ENCODE results near the gene ELP4.
"Not testable (repeated sequence)": the region's sequence is repeated elsewhere in the genome, so short reads cannot be mapped to it uniquely, and the experiment has no call there.

The ELP4 gene

DNA sequence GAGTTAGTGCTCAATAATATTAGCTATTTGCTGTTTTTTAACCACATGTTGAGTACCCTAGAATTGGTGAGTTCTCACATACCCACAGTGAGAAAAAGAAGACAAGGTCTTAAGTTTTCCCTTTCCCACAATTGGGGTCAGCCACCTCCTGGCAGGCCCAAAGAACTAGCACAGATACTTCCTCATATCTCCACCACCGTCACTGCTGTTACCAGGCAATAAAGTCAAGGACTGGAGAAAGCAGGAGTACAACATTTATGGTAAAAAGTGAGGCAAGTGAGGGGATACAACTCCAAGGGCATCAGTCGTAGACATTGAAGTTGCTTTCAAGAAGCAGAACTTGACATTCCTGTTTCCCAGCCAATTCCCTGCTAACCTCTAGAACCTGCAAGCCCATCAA is 19.6 kb downstream of the ELP4 start:
- Histone ChIP-seq H3K36me3 (peaks cover 0 to 23% (median 3%) of the 10 kb centered on the region in 11 experiments; a peak in 10 of 22 replicates), H3K27me3 (no peaks in the 10 kb centered on the region), H3K4me1 (no peaks in the 10 kb centered on the region), H3K9me3 (replicated peaks in 1 of 11) (peaks cover 0 to 7% (median 0%) of the 10 kb centered on the region in 11 experiments; a peak in 2 of 22 replicates), H4K20me1 (no peaks in the 10 kb centered on the region), H3K9ac (no peak overlapping the region), H3K4me3 (no peak overlapping the region), H3K27ac (no peak overlapping the region), H3K4me2 (no peak overlapping the region)
- TF ChIP-seq Cebpa-rat (IDR thresholded peaks at IDR 0.05): no peak

DNA sequence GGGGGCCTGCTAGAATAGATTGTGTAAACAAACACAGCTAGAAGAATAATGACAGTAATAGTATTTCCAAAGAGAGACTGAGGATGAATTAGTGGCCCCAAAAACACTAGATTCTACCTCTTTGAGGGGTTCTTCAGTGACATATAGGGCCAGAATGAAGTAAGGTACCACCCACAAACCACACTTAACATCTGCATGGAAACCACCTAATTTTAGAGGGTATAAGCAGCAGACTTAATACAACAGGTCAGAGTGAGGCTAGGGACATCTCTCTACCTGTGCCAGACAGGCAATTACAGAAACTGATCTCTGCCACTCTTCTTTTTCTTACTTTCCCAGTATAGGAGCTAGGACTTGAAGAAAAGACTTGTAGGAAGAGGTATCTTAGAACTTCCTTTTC is 20.1 kb downstream of the ELP4 start:
- Histone ChIP-seq H3K36me3 (peaks cover 0 to 18% (median 0%) of the 10 kb centered on the region in 11 experiments; a peak in 3 of 22 replicates), H3K27me3 (no peaks in the 10 kb centered on the region), H3K4me2 (no peak overlapping the region), H3K27ac (no peak overlapping the region), H3K4me1 (no peaks in the 10 kb centered on the region), H3K9me3 (replicated peaks in 1 of 11) (peaks cover 0 to 6% (median 0%) of the 10 kb centered on the region in 11 experiments; a peak in 2 of 22 replicates), H4K20me1 (no peaks in the 10 kb centered on the region), H3K4me3 (no peak overlapping the region), H3K9ac (no peak overlapping the region)
- TF ChIP-seq Cebpa-rat (IDR thresholded peaks at IDR 0.05): no peak

DNA sequence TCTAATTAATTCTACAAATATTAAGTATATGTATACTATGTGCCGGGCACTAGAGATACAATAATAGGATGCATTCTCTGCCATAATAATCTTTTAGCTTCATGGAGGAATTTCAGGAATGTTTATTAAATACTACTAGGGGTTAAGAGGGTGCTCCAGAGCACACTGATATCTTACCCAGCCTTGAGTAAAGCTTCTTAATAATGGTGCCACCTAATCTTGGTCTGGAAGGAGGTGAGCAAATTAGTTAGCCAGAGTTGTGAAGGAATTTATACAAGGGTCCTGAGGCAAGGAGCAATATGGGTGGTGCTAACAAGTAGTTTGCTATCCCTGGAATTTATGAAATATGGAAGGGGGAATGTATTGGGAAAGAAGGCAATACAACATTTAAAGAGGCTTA is 21.7 kb downstream of the ELP4 start:
- H3K27me3 ChIP-seq: no peaks in the 10 kb centered on the region

DNA sequence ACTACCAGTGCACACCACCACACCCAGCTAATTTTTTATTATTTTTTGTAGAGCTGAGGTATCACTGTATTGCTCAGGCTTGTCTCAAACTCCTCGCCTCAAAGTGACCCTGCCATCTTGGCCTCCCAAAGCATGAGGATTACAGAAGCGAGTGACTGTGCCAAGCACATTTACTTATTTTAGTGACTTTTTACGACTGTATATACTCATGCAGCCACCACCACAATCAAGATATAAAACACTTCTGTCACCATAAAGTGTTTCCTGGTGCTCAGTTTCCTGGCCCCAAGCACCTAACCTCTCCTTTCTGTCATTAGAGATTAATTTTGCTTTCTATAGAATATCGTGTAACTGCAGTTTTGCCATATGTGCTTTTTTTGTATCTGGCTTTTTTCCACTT is 25.9 kb downstream of the ELP4 start:
- H3K27ac ChIP-seq: no peak overlapping the region
- H3K36me3 ChIP-seq: peaks cover 0 to 26% (median 11%) of the 10 kb centered on the region in 11 experiments; a peak in 11 of 22 replicates
- H4K20me1 ChIP-seq: no peaks in the 10 kb centered on the region; a peak in 1 of 22 replicates
- H3K27me3 ChIP-seq: no peaks in the 10 kb centered on the region
- no peak overlapping the region for H3K9ac ChIP-seq
- no peak overlapping the region for H3K4me2 ChIP-seq
- peaks cover 0 to 6% (median 0%) of the 10 kb centered on the region in 11 experiments; a peak in 2 of 22 replicates for H3K9me3 ChIP-seq (replicated peaks in 1 of 11)
- no peak overlapping the region for H3K4me3 ChIP-seq
- TF ChIP-seq Cebpa-rat (IDR thresholded peaks at IDR 0.05): no peak
- no peaks in the 10 kb centered on the region for H3K4me1 ChIP-seq

More for the DNA sequence above, 21.7 kb downstream of the ELP4 start:
- Histone ChIP-seq H3K4me3 (no peak overlapping the region), H3K36me3 (peaks cover 0 to 17% (median 1%) of the 10 kb centered on the region in 11 experiments; a peak in 4 of 22 replicates), H3K9ac (no peak overlapping the region), H3K9me3 (replicated peaks in 1 of 11) (peaks cover 0 to 6% (median 0%) of the 10 kb centered on the region in 11 experiments; a peak in 2 of 22 replicates), H4K20me1 (no peaks in the 10 kb centered on the region), H3K4me2 (no peak overlapping the region), H3K4me1 (no peaks in the 10 kb centered on the region), H3K27ac (no peak overlapping the region)
- no peak for TF ChIP-seq Cebpa-rat (IDR thresholded peaks at IDR 0.05)

DNA sequence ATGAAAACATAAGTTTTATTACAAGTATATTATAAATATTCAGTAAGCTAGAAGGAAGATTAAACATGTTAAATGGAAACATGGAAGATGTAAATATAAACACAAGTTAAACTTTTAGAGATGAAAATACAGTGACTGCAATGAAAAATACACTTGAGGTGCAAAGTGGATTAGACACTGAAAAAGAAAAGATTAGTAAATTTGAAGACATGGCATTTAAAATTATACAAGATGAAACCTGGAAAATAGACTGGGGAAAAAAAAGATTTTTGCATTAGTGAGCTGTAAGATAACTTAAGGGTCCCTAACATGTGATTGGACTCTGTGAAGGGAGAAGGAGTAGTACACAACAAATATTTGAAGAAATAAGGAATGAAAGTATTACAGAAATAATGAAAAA is 33.3 kb downstream of the ELP4 start:
- no peak for TF ChIP-seq Cebpa-rat (IDR thresholded peaks at IDR 0.05)
- peaks cover 30 to 46% (median 36%) of the 10 kb centered on the region in 11 experiments for H3K36me3 ChIP-seq
- H3K27ac ChIP-seq: no peak overlapping the region
- peaks cover 18 to 22% (median 20%) of the 10 kb centered on the region in 11 experiments for H3K9me3 ChIP-seq (replicated peaks in 1 of 11)
- H3K9ac ChIP-seq: no peak overlapping the region
- H3K4me2 ChIP-seq: no peak overlapping the region
- H3K27me3 ChIP-seq: no peaks in the 10 kb centered on the region
- no peak overlapping the region for H3K4me3 ChIP-seq
- H4K20me1 ChIP-seq: no peaks in the 10 kb centered on the region
- H3K4me1 ChIP-seq: no peaks in the 10 kb centered on the region

DNA sequence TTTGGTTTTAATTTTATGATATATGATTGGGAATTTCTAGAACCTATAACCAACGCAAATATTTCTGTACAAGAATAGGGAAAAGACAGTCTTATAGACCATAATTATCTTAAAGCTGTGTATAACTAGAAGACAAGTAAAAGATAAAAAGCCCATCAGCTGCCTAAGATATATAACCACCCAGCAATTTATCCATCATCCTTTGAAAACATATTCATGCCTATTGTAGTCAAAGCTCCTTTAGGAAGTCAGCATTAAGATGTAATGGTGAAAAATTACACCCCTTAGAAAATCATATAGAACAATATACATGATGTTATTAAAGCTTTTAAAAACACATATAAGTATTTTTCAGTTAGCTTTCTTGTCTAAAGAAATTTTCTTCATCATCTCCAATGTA is 46.4 kb downstream of the ELP4 start:
- H3K36me3 ChIP-seq: peaks cover 0 to 10% (median 0%) of the 10 kb centered on the region in 11 experiments; a peak in 4 of 22 replicates
- no peak for TF ChIP-seq Cebpa-rat (IDR thresholded peaks at IDR 0.05)
- H3K4me3 ChIP-seq: no peak overlapping the region
- H3K27ac ChIP-seq: no peak overlapping the region
- H3K9ac ChIP-seq: no peak overlapping the region
- no peaks in the 10 kb centered on the region for H4K20me1 ChIP-seq
- H3K9me3 ChIP-seq (replicated peaks in 1 of 11): no peaks in the 10 kb centered on the region
- H3K27me3 ChIP-seq: no peaks in the 10 kb centered on the region
- no peak overlapping the region for H3K4me2 ChIP-seq
- peaks cover 0 to 10% (median 0%) of the 10 kb centered on the region in 10 experiments; a peak in 2 of 20 replicates for H3K4me1 ChIP-seq

DNA sequence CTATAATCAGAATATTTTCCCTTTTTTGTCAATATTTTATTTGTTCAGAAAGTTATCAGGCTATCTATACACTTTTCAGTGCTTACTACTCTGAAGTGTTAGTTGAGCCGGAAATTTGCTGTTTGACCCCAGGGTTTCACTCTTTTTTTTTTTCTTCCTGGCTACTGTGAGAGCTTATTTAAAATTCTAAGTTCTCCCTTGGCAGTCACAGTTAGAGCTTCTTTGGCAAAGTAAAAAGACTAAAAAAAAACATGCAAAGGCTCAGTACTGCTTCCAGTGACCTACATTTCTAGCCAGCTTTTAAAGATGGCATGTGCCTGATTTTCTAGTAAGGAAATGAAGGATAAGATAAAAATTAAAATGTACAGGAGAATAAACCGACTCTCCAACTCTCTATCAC is 48.4 kb downstream of the ELP4 start:
- Histone ChIP-seq H3K36me3 (peaks cover 0 to 10% (median 0%) of the 10 kb centered on the region in 11 experiments; a peak in 3 of 22 replicates), H3K27me3 (no peaks in the 10 kb centered on the region), H4K20me1 (no peaks in the 10 kb centered on the region), H3K4me3 (no peak overlapping the region), H3K4me1 (peaks cover 0 to 10% (median 0%) of the 10 kb centered on the region in 10 experiments; a peak in 2 of 20 replicates), H3K9ac (no peak overlapping the region), H3K9me3 (replicated peaks in 1 of 11) (no peaks in the 10 kb centered on the region), H3K4me2 (peak overlapping the region in 2 of 11 experiments; percentile 10 to 19; a peak in 1 of 22 replicates), H3K27ac (no peak overlapping the region)
- TF ChIP-seq Cebpa-rat (IDR thresholded peaks at IDR 0.05): no peak

DNA sequence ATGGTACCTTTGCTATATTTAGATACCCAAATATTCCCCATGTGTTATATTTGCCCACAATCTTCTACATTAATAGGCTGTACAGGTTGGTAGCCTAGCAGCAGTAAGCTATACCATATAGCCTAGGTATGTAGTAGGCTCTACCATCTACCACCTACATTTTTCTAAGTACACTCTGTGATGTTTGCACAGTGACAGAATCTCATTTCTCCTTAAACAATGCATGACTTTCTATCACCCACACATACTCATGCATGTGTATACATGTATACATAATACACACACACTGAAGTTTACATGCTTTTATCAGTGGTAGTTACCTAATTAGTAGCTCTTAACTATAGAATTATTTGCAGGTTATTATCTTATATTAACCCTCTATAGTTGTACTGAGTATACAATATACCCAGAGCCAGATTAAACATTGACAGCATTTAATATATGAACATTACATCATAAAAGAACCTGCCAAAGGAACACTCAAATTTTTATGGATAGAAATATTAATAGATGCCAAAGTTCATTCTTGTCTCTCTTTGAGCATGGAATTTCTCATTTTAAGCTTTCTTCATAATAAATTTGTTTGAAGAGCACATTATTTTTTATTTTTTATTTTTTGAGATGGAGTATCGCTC is 51.4 kb downstream of the ELP4 start:
- Histone ChIP-seq H3K9ac (no peak overlapping the region), H3K36me3 (peaks cover 0 to 2% (median 0%) of the 10 kb centered on the region in 11 experiments; a peak in 1 of 22 replicates), H4K20me1 (no peaks in the 10 kb centered on the region), H3K27me3 (no peaks in the 10 kb centered on the region), H3K9me3 (replicated peaks in 1 of 11) (peaks cover 3 to 12% (median 10%) of the 10 kb centered on the region in 11 experiments; a peak in 14 of 22 replicates), H3K27ac (no peak overlapping the region), H3K4me2 (no peak overlapping the region), H3K4me3 (no peak overlapping the region), H3K4me1 (peaks cover 0 to 10% (median 0%) of the 10 kb centered on the region in 10 experiments; a peak in 2 of 20 replicates)
- TF ChIP-seq Cebpa-rat (IDR thresholded peaks at IDR 0.05): no peak

DNA sequence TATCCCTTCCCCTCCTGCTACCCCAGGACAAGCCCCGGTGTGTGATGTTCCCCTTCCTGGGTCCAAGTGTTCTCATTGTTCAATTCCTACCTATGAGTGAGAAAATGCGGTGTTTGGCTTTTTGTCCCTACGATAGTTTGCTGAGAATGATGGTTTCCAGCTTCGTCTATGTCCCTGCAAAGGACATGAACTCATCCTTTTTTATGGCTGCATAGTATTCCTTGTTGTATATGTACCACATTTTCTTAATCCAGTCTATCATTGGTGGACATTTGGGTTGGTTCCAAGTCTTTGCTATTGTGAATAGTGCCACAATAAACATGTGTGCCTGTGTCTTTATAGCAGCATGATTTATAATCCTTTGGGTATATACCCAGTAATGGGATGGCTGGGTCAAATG is 55.0 kb downstream of the ELP4 start:
- H4K20me1 ChIP-seq, H3K9ac ChIP-seq: not testable (repeated sequence)

DNA sequence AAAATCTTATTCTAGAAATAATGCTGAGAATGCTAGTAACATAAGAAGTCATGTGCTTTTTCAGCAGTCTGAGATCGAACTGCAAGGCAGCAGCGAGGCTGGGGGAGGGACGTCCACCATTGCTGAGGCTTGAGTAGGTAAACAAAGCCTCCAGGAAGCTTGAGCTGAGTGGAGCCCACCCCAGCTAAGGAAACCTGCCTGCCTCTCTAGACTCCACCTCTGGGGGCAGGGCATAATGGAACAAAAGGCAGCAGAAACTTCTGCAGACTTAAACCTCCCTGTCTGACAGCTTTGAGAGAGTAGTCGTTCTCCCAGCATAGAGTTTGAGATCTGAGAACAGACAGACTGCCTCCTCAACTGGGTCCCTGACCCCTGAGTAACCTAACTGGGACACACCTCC is 64.6 kb downstream of the ELP4 start:
- not testable (repeated sequence) for H3K4me3 ChIP-seq, H4K20me1 ChIP-seq
- H3K36me3 ChIP-seq: peaks cover 4 to 13% (median 8%) of the 10 kb centered on the region in 11 experiments; a peak in 14 of 22 replicates

More for the DNA sequence above, 55.0 kb downstream of the ELP4 start:
- not testable (repeated sequence) for H3K27me3 ChIP-seq, H3K4me3 ChIP-seq, H3K4me2 ChIP-seq, H3K27ac ChIP-seq, H3K4me1 ChIP-seq
- Histone ChIP-seq H3K9me3 (replicated peaks in 1 of 11) (peaks cover 3 to 32% (median 19%) of the 10 kb centered on the region in 11 experiments; a peak in 15 of 22 replicates), H3K36me3 (peaks cover 0 to 19% (median 6%) of the 10 kb centered on the region in 11 experiments; a peak in 7 of 22 replicates)

DNA sequence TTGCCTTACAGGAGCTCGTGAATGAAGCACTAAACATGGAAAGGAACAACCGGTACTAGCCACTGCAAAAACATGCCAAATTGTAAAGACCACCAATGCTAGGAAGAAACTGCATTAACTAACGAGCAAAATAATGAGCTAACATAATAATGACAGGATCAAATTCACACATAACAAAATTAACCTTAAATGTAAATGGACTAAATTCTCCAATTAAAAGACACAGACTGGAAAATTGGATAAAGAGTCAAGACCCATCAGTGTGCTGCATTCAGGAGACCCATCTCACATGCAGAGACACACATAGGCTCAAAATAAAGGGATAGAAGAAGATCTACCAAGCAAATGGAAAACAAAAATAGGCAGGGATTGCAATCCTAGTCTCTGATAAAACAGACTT is 66.2 kb downstream of the ELP4 start:
- not testable (repeated sequence) for H3K27me3 ChIP-seq, H3K9ac ChIP-seq, H3K4me3 ChIP-seq, H3K4me2 ChIP-seq, H4K20me1 ChIP-seq, H3K4me1 ChIP-seq, H3K27ac ChIP-seq
- Histone ChIP-seq H3K9me3 (replicated peaks in 1 of 11) (peaks cover 22 to 34% (median 27%) of the 10 kb centered on the region in 11 experiments), H3K36me3 (peaks cover 4 to 13% (median 8%) of the 10 kb centered on the region in 11 experiments; a peak in 13 of 22 replicates)

More for the DNA sequence above, 64.6 kb downstream of the ELP4 start:
- not testable (repeated sequence) for H3K4me2 ChIP-seq, H3K27ac ChIP-seq, H3K4me1 ChIP-seq, H3K27me3 ChIP-seq, H3K9ac ChIP-seq
- peaks cover 22 to 35% (median 27%) of the 10 kb centered on the region in 11 experiments for H3K9me3 ChIP-seq (replicated peaks in 1 of 11)

DNA sequence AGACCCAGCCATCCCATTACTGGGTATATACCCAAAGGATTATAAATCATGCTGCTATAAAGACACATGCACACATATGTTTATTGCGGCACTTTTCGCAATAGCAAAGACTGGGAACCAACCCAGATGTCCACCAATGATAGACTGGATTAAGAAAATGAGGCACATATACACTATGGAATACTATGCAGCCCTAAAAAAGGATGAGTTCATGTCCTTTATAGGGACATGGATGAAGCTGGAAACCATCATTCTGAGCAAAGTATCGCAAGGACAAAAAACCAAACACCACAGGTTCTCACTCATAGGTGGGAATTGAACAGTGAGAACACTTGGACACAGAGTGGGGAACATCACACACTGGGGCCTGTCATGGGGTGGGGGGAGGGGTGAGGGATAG is 69.8 kb downstream of the ELP4 start:
- H3K36me3 ChIP-seq, H4K20me1 ChIP-seq, H3K27ac ChIP-seq, H3K27me3 ChIP-seq, H3K4me3 ChIP-seq, H3K9ac ChIP-seq, H3K4me1 ChIP-seq, H3K4me2 ChIP-seq: not testable (repeated sequence)
- peaks cover 13 to 28% (median 18%) of the 10 kb centered on the region in 11 experiments for H3K9me3 ChIP-seq (replicated peaks in 1 of 11)
